ENCODE data around the gene GOSR2. TPM values are rescaled to one million over a fixed set of nuclear protein-coding genes. Genes with fewer than 3 reads are reported as not detected.

GOSR2 gene
- total and polyA plus RNA-seq, 2 of the 13 experiments (the other 11 are each of a cell fraction or from before 2014, with no cell fraction given) = 61.5 to 63.9 TPM

GRCh38 chr17:46943501-46944393, 20.8 kb downstream of the GOSR2 start (continued):
- peak; percentile 91 for TF ChIP-seq ZBTB25 (CRISPR knock-in tag; IDR thresholded peaks at IDR 0.05)
- peak; percentile 83 for TF ChIP-seq PPARG (CRISPR knock-in tag; conservative IDR thresholded peaks at IDR 0.05)
- peak; percentile 96; the same call in 1 of the 2 replicates for TF ChIP-seq ZNF619 (CRISPR knock-in tag; IDR thresholded peaks at IDR 0.05)
- no peak for TF ChIP-seq ZUFSP (CRISPR knock-in tag; IDR thresholded peaks at IDR 0.05; ENCODE audit: borderline replicate concordance)
- peak; percentile 96 for TF ChIP-seq IRF2 (CRISPR knock-in tag; IDR thresholded peaks at IDR 0.05)
- TF ChIP-seq MAX (IDR thresholded peaks at IDR 0.05) = peak; percentile 100
- no peak for TF ChIP-seq GMEB2 (CRISPR knock-in tag; IDR thresholded peaks at IDR 0.05; ENCODE audit: low read depth)
- peak; percentile 74 for TF ChIP-seq NR2F2 (IDR thresholded peaks at IDR 0.05; ENCODE audit: borderline replicate concordance, low read depth)
- no peak for TF ChIP-seq RORA (CRISPR knock-in tag; IDR thresholded peaks at IDR 0.05)
- TF ChIP-seq HIC2 (CRISPR knock-in tag; IDR thresholded peaks at IDR 0.05; ENCODE audit: low read depth) = peak; percentile 48; the same call in 1 of the 2 replicates
- peak; percentile 59; the same call in 1 of the 2 replicates for TF ChIP-seq POLR2AphosphoS2 (IDR thresholded peaks at IDR 0.05; ENCODE audit: low read depth, low read length)
- TF ChIP-seq CSRNP1 (CRISPR knock-in tag; IDR thresholded peaks at IDR 0.05) = peak; percentile 67; the same call in 1 of the 2 replicates
- no peak for TF ChIP-seq HNRNPUL1 (IDR thresholded peaks at IDR 0.05; ENCODE audit: low read depth, low read length)
- peak; percentile 79; the same call in 1 of the 2 replicates for TF ChIP-seq ZC3H4 (CRISPR knock-in tag; IDR thresholded peaks at IDR 0.05; ENCODE audit: borderline replicate concordance)
- TF ChIP-seq ZNF570 (CRISPR knock-in tag; IDR thresholded peaks at IDR 0.05; ENCODE audit: borderline replicate concordance) = peak; percentile 31; the same call in 1 of the 2 replicates
- peak; percentile 57; the same call in 1 of the 2 replicates for TF ChIP-seq ZBTB7B (CRISPR knock-in tag; IDR thresholded peaks at IDR 0.05)
- TF ChIP-seq TRIM22 (IDR thresholded peaks at IDR 0.05) = no peak

Data from HepG2 (cell line).